Measurements from ENCODE around the gene FREY1.

DNA sequence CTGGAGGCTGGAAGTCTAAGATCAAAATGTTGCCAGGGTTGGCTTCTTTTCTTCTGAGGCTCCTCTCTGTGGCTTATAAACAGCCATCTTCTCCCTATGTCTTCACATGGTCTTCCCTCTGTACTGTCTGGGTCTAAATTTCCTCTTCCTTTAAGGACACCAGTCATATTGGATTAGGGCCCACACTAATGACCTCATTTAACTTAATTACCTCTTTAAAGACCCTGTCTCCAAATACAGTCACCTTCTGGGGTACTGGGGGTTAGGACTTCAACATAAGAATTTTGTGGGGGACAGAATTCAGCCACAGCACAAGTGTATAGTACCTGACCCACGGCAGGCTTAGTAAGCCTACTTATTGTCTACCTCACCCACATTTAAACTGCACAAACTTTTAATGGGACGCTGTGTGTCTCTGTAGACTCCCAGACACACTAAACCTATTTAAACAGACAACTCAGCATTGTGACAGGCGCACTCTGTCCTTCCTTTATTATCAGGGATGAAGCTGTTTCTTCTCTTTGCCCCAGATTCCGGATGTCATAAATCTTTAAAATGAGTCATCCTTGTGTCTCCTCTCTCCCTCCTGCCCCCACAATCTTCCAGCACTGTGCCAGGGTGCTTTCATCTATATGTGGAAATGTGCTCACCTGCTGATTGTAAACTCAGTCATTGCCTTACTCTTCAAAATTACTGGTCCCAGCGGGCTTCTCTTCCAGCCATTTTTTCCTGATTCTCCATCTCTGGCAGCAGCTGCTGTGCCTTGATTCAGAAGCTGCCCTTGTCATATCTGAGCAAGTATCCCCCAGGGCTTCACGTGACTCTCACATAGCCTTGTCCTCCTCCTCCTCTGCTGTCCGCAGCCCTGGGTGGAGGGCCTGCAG, 27.0 kb downstream of the FREY1 start:
- TF ChIP-seq CTCF (IDR thresholded peaks at IDR 0.05) = no peak
- no peak for TF ChIP-seq EZH2 (IDR thresholded peaks at IDR 0.05)
